H1 (cell line): Measurements from ENCODE around the gene NSFL1C. TPM values are rescaled to one million over a fixed set of nuclear protein-coding genes. Genes with fewer than 3 reads are reported as not detected.

Source experiments
- CTCF ChIA-PET: fragments of 300-600 bp; sonication (Branson Sonifier 250); formaldehyde crosslinking; loops from one replicate; lab custom pipeline; 2021; ENCODE audit not compliant: partially characterized antibody; lab: Charles Lee
- POLR2A ChIA-PET: fragments of 300-600 bp; sonication (Branson Sonifier 250); formaldehyde crosslinking; loops from one replicate; lab custom pipeline; 2021; ENCODE audit warnings: inconsistent platforms; ENCODE audit not compliant: partially characterized antibody; lab: Charles Lee
- DNase-seq, 2 experiments: peaks; one replicate each; pipeline versions ENCODE4 v3.0.0 to v3.0.0-alpha.2; 2010 to 2022; ENCODE audit warnings: low spot score in 2 of 2, low read depth in 1 of 2, mixed read lengths in 1 of 2
- FAIRE-seq: peaks from 2 replicates; lab custom pipeline; 2011; peaks lifted over from hg19 to GRCh38; lab: Jason Lieb, UNC
- H2AFZ ChIP-seq: 2 replicates; pipeline ENCODE4 v1.8.1; 2012; ENCODE audit warnings: low read length, inconsistent platforms
- H2AK5ac ChIP-seq: 2 replicates; pipeline ENCODE4 v1.6.1; 2013; ENCODE audit warnings: low read depth, low read length
- H2BK120ac ChIP-seq: replicated peaks from 2 replicates; pipeline ENCODE3; 2013; ENCODE audit warnings: low read depth, low read length, inconsistent platforms
- H2BK12ac ChIP-seq: 2 replicates; pipeline ENCODE4 v1.6.1; 2013; ENCODE audit warnings: low read depth, low read length
- H2BK15ac ChIP-seq: 2 replicates; pipeline ENCODE4 v1.6.1; 2013; ENCODE audit warnings: low read length
- H2BK20ac ChIP-seq: 2 replicates; pipeline ENCODE4 v1.6.1; 2013; ENCODE audit warnings: low read length
- H2BK5ac ChIP-seq: 2 replicates; pipeline ENCODE4 v1.6.1; 2013; ENCODE audit warnings: low read depth, low read length
- H3K14ac ChIP-seq: 2 replicates; pipeline ENCODE4 v1.6.1; 2013; ENCODE audit warnings: inconsistent platforms; ENCODE audit not compliant: insufficient read length
- H3K18ac ChIP-seq: 2 replicates; pipeline ENCODE4 v1.6.1; 2013; ENCODE audit warnings: low read length; ENCODE audit errors: extremely low read depth
- H3K23ac ChIP-seq: 2 replicates; pipeline ENCODE4 v1.6.1; 2013; ENCODE audit warnings: inconsistent platforms; ENCODE audit not compliant: insufficient read length
- H3K23me2 ChIP-seq: 2 replicates; pipeline ENCODE4 v1.6.1; 2013; ENCODE audit warnings: low read depth, low read length
- H3K27ac ChIP-seq: 2 replicates; pipeline ENCODE4 v1.6.1; 2011; ENCODE audit warnings: low read depth, low read length, inconsistent platforms
- H3K27me3 ChIP-seq, 4 experiments: replicated peaks in 1 of 4; 1 replicate in 1 of 4; 2 replicates in 3 of 4; pipeline versions ENCODE4 v1.6.1 to v1.8.1; 2011 to 2013; ENCODE audit warnings: low read length in 3 of 4, mild to moderate bottlenecking in 3 of 4, inconsistent platforms in 2 of 4, mixed read lengths in 2 of 4, moderate library complexity in 1 of 4; ENCODE audit not compliant: control insufficient read depth in 3 of 4, insufficient read depth in 3 of 4; ENCODE audit errors: extremely low read depth in 1 of 4
- H3K36me3 ChIP-seq, 4 experiments: 2 replicates each; pipeline versions ENCODE4 v1.6.1 to v1.8.1; 2011 to 2013; ENCODE audit warnings: mild to moderate bottlenecking in 4 of 4, low read length in 3 of 4, moderate library complexity in 2 of 4, control low read depth in 1 of 4, inconsistent platforms in 1 of 4; ENCODE audit not compliant: insufficient read depth in 4 of 4, control insufficient read depth in 2 of 4
- H3K4ac ChIP-seq: replicated peaks from 2 replicates; pipeline ENCODE3; 2013; ENCODE audit warnings: low read length, low read depth, mixed read lengths, inconsistent platforms; ENCODE audit not compliant: insufficient read length
- H3K4me1 ChIP-seq, 4 experiments: replicated peaks in 1 of 4; 1 replicate in 1 of 4; 2 replicates in 3 of 4; pipeline versions ENCODE4 v1.6.1 to v1.8.1; 2011 to 2013; ENCODE audit warnings: low read length in 3 of 4, inconsistent platforms in 2 of 4, mixed read lengths in 1 of 4; ENCODE audit not compliant: insufficient read depth in 4 of 4, control insufficient read depth in 3 of 4
- H3K4me2 ChIP-seq, 2 experiments: 2 replicates each; pipeline versions ENCODE4 v1.6.1 to v1.8.1; 2011 to 2013; ENCODE audit warnings: low read depth in 2 of 2, low read length in 2 of 2, control low read depth in 1 of 2, inconsistent platforms in 1 of 2, mild to moderate bottlenecking in 1 of 2; ENCODE audit not compliant: insufficient read depth in 1 of 2
- H3K4me3 ChIP-seq, 4 experiments: fragments of 200-600, 300-600 bp in 1 of 4; sonication (generic), shearing (Covaris generic), sonication (Bioruptor Twin) in 1 of 4; 2 replicates each; pipeline versions ENCODE4 v1.5.1 to v1.8.1; 2011 to 2016; ENCODE audit warnings: low read length in 4 of 4, low read depth in 3 of 4, control low read depth in 2 of 4, inconsistent platforms in 2 of 4, mild to moderate bottlenecking in 2 of 4, mixed read lengths in 1 of 4, moderate library complexity in 1 of 4; ENCODE audit not compliant: insufficient read depth in 2 of 4; ENCODE audit errors: extremely low read depth in 1 of 4
- H3K56ac ChIP-seq: replicated peaks from 2 replicates; pipeline ENCODE3; 2013; ENCODE audit warnings: low read depth, mild to moderate bottlenecking, mixed read lengths, low read length, inconsistent platforms; ENCODE audit not compliant: insufficient read length
- H3K79me1 ChIP-seq: 2 replicates; pipeline ENCODE4 v1.6.1; 2013; ENCODE audit warnings: low read depth, low read length, control low read depth
- H3K79me2 ChIP-seq, 2 experiments: 2 replicates each; pipeline versions ENCODE4 v1.6.1 to v1.8.1; 2012 to 2013; ENCODE audit warnings: low read length in 2 of 2, mild to moderate bottlenecking in 2 of 2, inconsistent platforms in 1 of 2; ENCODE audit not compliant: insufficient read depth in 2 of 2, control insufficient read depth in 1 of 2
- H3K9ac ChIP-seq, 4 experiments: replicated peaks in 1 of 4; 1 replicate in 1 of 4; 2 replicates in 3 of 4; pipeline versions ENCODE4 v1.6.1 to v1.8.1; 2011 to 2013; ENCODE audit warnings: low read depth in 3 of 4, low read length in 3 of 4, control low read depth in 2 of 4, mild to moderate bottlenecking in 2 of 4, moderate library complexity in 2 of 4, inconsistent platforms in 1 of 4; ENCODE audit errors: extremely low read depth in 1 of 4
- H3K9me3 ChIP-seq, 2 experiments: 2 replicates each; pipeline versions ENCODE4 v1.6.1 to v1.8.1; 2012 to 2013; ENCODE audit warnings: mild to moderate bottlenecking in 2 of 2, moderate library complexity in 2 of 2, control low read depth in 1 of 2, inconsistent platforms in 1 of 2, low read depth in 1 of 2, low read length in 1 of 2, mixed read lengths in 1 of 2; ENCODE audit not compliant: insufficient read depth in 2 of 2
- H4K20me1 ChIP-seq, 2 experiments: replicated peaks in 1 of 2; 2 replicates each; pipeline versions ENCODE3 to v1.8.1; 2011 to 2013; ENCODE audit warnings: inconsistent platforms in 2 of 2, low read length in 2 of 2, mild to moderate bottlenecking in 1 of 2; ENCODE audit not compliant: insufficient read depth in 2 of 2, control insufficient read depth in 1 of 2
- H4K5ac ChIP-seq: 2 replicates; pipeline ENCODE4 v1.6.1; 2013; ENCODE audit warnings: low read length, low read depth, mixed read lengths, inconsistent platforms; ENCODE audit not compliant: insufficient read length
- H4K8ac ChIP-seq: 2 replicates; pipeline ENCODE4 v1.8.0; 2013; ENCODE audit warnings: mild to moderate bottlenecking, moderate library complexity, low read length, inconsistent platforms; ENCODE audit not compliant: insufficient read depth; ENCODE audit errors: extremely low read depth
- H4K91ac ChIP-seq: replicated peaks from 2 replicates; pipeline ENCODE3; 2013; ENCODE audit warnings: low read length, mixed read lengths, inconsistent platforms; ENCODE audit not compliant: insufficient read length
- SP1 ChIP-seq: IDR thresholded peaks from 2 replicates; pipeline ENCODE4 v1.6.1; 2011; ENCODE audit warnings: low read depth, low read length
- polyA plus RNA-seq, 7 experiments: library from polyadenylated mRNA; depleted of rRNA in 3 of 7; stranded (reverse) in 5 of 7; unstranded in 2 of 7; fragments of >200 nt in 5 of 7; fragments of 200-250 nt in 2 of 7; gene quantifications; 1 replicate in 5 of 7; 2 replicates in 1 of 7; 4 replicates in 1 of 7; pipeline versions ENCODE4 v1.2.1 to v1.2.3, GENCODE V29; 2011 to 2013; ENCODE audit warnings: missing spikeins in 2 of 7, mixed read lengths in 2 of 7
- total RNA-seq: library from RNA; stranded (reverse); fragmentation: NEBNext Ultra II Directional; extraction: Animal tissue kit (Norgen Biotek cat#: 25700); gene quantifications from 2 replicates; pipeline ENCODE4 v1.2.1, GENCODE V29; 2021

Gene NSFL1C
- total and polyA plus RNA-seq, 2 of the 8 experiments (the other 6 are each of a cell fraction or from before 2014, with no cell fraction given), result 21.6 to 98.0 TPM

GRCh38 chr20:1435337-1435699 lies 31.3 kb downstream of the NSFL1C start:
- Histone ChIP-seq H3K56ac (no peak overlapping the region), H3K4me1 (no peaks in the 10 kb centered on the region; a peak in 1 of 7 replicates), H3K9me3 (peaks cover 15 to 27% of the 10 kb centered on the region in 2 experiments), H3K23ac (no peak overlapping the region), H3K18ac (no peak overlapping the region), H4K8ac (no peak overlapping the region), H2AFZ (no peak overlapping the region), H3K36me3 (peaks cover 0 to 16% (median 0%) of the 10 kb centered on the region in 4 experiments; a peak in 2 of 8 replicates), H4K91ac (no peak overlapping the region), H3K27ac (no peak overlapping the region), H2BK12ac (no peak overlapping the region), H2BK15ac (no peak overlapping the region), H2AK5ac (no peak overlapping the region), H3K27me3 (no peaks in the 10 kb centered on the region), H3K23me2 (no peaks in the 10 kb centered on the region), H2BK120ac (no peak overlapping the region), H2BK5ac (no peak overlapping the region), H3K79me1 (no peaks in the 10 kb centered on the region), H4K5ac (no peak overlapping the region), H3K79me2 (no peaks in the 10 kb centered on the region), H3K4ac (no peak overlapping the region), H3K9ac (no peak overlapping the region), H4K20me1 (no peaks in the 10 kb centered on the region), H3K4me2 (no peak overlapping the region), H2BK20ac (no peak overlapping the region), H3K14ac (no peak overlapping the region), H3K4me3 (no peak overlapping the region)
- DNase-seq (no peak), FAIRE-seq (no peak)
- POLR2A ChIA-PET, result interaction anchor here (0.6 to 2.8 kb wide), 2 partner anchors 8 to 29 kb away, joined by 3 to 13 read pairs; no protein-coding TSS in a partner anchor
- no peak for TF ChIP-seq SP1
- CTCF ChIA-PET, result interaction anchor here (0.6 to 8.4 kb wide), 13 partner anchors 11 to 329 kb away, joined by 3 to 139 read pairs (median 5); partner anchors contain the start of gene NSFL1C
